ENCODE measurements around the gene SMPX. TPM values are rescaled to one million over a fixed set of nuclear protein-coding genes. Genes with fewer than 3 reads are reported as not detected.

SMPX gene
- total RNA-seq, 3 donors from 2014 or later: 0.65 to 11.8 TPM; not detected in 1

DNA sequence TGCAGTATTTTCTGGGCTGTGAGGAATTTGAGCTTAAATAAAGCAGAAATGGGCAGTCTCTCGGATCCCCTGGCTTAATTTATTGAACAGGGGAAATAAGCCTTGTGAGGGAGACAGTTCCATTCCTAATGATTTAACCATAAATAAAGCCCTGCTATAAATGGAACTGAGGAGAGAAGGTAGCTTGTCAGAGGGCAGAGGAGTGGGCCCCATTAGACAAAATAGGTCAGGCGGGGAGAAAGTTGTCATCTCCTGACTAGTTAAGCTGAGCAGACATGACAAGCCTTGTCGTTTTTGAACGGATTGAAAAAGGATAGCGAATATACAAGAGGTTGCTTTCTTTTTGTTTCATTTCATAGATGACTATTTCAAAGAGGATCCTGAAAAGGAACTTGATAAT, 39.3 kb downstream of the SMPX start:
- intact Hi-C loops (cut with DNase I, micrococcal nuclease): no loop called here
- TF ChIP-seq, protein P1, sequence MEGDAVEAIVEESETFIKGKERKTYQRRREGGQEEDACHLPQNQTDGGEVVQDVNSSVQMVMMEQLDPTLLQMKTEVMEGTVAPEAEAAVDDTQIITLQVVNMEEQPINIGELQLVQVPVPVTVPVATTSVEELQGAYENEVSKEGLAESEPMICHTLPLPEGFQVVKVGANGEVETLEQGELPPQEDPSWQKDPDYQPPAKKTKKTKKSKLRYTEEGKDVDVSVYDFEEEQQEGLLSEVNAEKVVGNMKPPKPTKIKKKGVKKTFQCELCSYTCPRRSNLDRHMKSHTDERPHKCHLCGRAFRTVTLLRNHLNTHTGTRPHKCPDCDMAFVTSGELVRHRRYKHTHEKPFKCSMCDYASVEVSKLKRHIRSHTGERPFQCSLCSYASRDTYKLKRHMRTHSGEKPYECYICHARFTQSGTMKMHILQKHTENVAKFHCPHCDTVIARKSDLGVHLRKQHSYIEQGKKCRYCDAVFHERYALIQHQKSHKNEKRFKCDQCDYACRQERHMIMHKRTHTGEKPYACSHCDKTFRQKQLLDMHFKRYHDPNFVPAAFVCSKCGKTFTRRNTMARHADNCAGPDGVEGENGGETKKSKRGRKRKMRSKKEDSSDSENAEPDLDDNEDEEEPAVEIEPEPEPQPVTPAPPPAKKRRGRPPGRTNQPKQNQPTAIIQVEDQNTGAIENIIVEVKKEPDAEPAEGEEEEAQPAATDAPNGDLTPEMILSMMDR (IDR thresholded peaks at IDR 0.05): no peak
- no peak overlapping the region for H3K4me3 ChIP-seq
- ATAC-seq (no peak), DNase-seq (no peak)
- no peaks in the 10 kb centered on the region for H3K36me3 ChIP-seq (ENCODE audit: low read depth)
- H3K4me1 ChIP-seq (ENCODE audit: low read depth): no peaks in the 10 kb centered on the region
- H3K9me3 ChIP-seq: no peaks in the 10 kb centered on the region

DNA sequence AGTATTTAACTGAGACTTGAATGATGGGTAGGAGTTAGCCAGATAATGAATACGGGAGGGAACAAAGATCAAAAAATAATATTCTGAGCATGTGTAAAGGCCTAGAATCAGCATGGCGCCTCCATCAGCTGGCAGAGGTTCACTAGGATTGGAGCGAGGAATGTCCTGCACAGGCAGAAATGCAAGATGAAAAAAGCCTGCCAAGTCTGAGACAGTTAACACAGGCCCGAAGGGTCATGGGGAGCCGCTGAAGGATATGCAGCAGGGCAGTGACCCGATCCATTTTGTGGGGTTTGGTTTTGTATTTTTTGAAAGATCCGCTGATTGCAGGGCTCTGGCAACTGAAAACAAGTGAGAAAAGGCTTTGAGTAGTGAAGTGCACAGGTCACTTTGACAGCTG, 40.1 kb downstream of the SMPX start:
- no peak for ATAC-seq
- intact Hi-C loops (cut with DNase I, micrococcal nuclease): no loop called here
- H3K36me3 ChIP-seq (ENCODE audit: low read depth): no peaks in the 10 kb centered on the region
- no peaks in the 10 kb centered on the region for H3K4me1 ChIP-seq (ENCODE audit: low read depth)
- no peak overlapping the region for H3K4me3 ChIP-seq
- no peak for DNase-seq
- H3K9me3 ChIP-seq: no peaks in the 10 kb centered on the region
- TF ChIP-seq, protein P1 (IDR thresholded peaks at IDR 0.05): no peak

DNA sequence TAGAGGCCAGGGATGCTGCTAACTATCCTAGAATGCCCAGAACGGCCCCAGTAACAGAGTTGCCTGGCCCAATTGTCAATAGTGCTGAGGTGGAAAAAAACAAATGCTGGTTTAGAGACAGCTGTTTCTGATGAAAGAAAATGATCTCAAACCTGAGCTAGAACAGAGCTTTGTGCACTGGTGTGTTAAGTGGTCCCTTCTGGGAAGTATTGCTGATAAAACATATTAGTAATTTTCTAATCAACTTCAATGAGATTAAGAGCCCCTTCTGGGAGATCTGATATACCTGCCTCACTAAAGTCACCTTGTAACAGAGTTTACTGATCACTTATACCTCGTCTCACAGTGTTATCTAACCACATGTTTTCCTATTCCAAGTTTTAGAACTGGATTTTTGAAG, 42.1 kb downstream of the SMPX start:
- Histone ChIP-seq H3K4me3 (no peak overlapping the region), H3K36me3 (ENCODE audit: low read depth) (no peaks in the 10 kb centered on the region), H3K9me3 (no peaks in the 10 kb centered on the region), H3K4me1 (ENCODE audit: low read depth) (no peaks in the 10 kb centered on the region)
- TF ChIP-seq, protein P1 (IDR thresholded peaks at IDR 0.05): no peak
- ATAC-seq: no peak
- no peak for DNase-seq
- intact Hi-C loops (cut with DNase I, micrococcal nuclease): no loop called here

DNA sequence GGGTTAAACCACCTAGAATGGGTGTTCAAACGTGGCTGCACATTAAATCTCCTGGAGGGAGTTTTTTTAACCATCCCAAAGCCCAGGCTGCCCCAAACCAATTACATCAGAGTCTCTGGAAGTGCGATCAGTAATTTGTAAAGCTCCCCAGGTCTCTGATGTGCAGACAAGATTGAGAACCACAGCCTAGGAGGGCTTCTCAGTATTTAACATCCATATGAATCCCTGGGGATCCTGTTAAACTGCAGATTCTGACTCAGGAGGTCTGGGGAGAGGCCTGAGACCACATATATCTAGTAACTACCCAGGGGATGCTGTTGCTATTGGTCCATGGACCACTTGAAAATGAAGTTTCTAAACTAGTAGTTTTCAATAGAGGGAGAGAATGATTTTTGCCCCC, 42.6 kb downstream of the SMPX start:
- DNase-seq: no peak
- Histone ChIP-seq H3K9me3 (no peaks in the 10 kb centered on the region), H3K4me3 (no peak overlapping the region), H3K4me1 (ENCODE audit: low read depth) (no peaks in the 10 kb centered on the region), H3K36me3 (ENCODE audit: low read depth) (no peaks in the 10 kb centered on the region)
- intact Hi-C loops (cut with DNase I, micrococcal nuclease): no loop called here
- ATAC-seq: no peak
- TF ChIP-seq, protein P1 (IDR thresholded peaks at IDR 0.05): no peak

DNA sequence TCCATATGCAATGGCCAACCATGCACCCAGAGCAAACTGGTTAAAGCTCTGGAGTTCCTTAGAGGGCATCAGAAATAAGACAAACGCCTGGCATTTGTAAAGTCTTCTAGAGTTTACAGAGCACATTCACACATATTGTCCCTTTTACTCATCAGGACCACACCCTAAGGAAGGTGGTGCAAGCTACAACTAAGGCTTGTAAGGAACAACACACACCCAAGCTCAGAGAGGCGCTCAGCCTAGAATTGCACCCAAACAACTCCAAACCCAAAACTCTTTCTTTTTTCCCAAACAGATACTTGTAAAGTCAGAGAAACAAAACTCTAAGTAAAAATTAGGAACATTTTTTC, 46.1 kb downstream of the SMPX start:
- H3K4me1 ChIP-seq (ENCODE audit: low read depth): no peaks in the 10 kb centered on the region
- no peak overlapping the region for H3K4me3 ChIP-seq
- H3K36me3 ChIP-seq (ENCODE audit: low read depth): no peaks in the 10 kb centered on the region
- TF ChIP-seq, protein P1 (IDR thresholded peaks at IDR 0.05): no peak
- ATAC-seq (peak; percentile 57), DNase-seq (no peak)
- intact Hi-C loops (cut with DNase I, micrococcal nuclease): no loop called here
- H3K9me3 ChIP-seq: no peaks in the 10 kb centered on the region

DNA sequence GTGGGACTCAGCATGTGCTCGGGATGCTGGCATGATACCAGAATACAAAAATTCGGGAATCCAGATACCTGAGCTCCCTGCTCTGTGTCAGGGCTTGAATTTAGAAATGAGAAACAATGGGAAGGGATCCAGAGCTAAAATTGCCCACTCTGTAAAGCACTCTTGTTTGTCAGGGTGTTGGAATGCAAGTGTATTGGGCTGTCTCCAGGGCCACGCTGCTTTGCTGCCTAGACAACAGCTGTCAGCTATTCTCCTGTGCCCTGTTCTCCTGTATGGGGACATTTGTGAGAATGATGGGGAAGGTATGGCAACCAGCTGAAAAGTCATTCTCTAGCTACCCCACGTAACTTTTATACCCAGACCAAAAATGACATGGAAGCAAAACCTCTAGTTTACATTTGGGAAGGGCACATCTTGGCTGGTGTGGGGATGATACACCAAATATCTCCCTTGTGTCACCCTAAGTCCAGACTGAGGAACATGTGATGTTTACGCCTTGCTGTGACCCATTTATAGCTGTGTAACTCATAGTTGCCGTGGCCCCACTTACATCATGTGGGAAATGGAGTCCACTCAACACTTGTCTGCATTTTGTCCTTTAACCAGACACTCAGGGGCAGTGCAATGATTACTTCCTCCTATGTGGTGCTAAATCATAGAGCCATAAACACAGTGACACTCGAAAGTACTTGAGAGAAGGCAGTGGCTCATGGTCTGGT, 46.6 kb downstream of the SMPX start:
- DNase-seq (no peak), ATAC-seq (peak; percentile 55)
- intact Hi-C loops (cut with DNase I, micrococcal nuclease): no loop called here
- Histone ChIP-seq H3K4me3 (no peak overlapping the region), H3K9me3 (no peaks in the 10 kb centered on the region), H3K36me3 (ENCODE audit: low read depth) (no peaks in the 10 kb centered on the region), H3K4me1 (ENCODE audit: low read depth) (no peaks in the 10 kb centered on the region)
- TF ChIP-seq, protein P1 (IDR thresholded peaks at IDR 0.05): no peak
